Smooth muscle cell (in vitro differentiated cells): Measurements from ENCODE around the gene DEPDC1B. TPM values are rescaled to one million over a fixed set of nuclear protein-coding genes. Genes with fewer than 3 reads are reported as not detected.
A peak's percentile ranks its signal among the peaks of the same experiment; 100 is the strongest.

ENCODE experiments used
- DNase-seq: peaks from one replicate; lab custom pipeline; 2025; ENCODE audit not compliant: unreplicated experiment; lab: John Stamatoyannopoulos, UW
- H2AFZ ChIP-seq: fragments of 200-600 bp; sonication (generic); 2 replicates; pipeline ENCODE4 v1.6.0; 2016; ENCODE audit warnings: antibody characterized with exemption, low read depth, mild to moderate bottlenecking
- H3F3A ChIP-seq: fragments of 200-600 bp; sonication (generic); 2 replicates; pipeline ENCODE4 v1.6.0; 2017; ENCODE audit warnings: antibody characterized with exemption, low read depth
- H3K27ac ChIP-seq: fragments of 200-600 bp; sonication (generic); 2 replicates; pipeline ENCODE4 v1.5.1; 2016; ENCODE audit warnings: low read depth, mild to moderate bottlenecking
- H3K27me3 ChIP-seq: fragments of 200-600 bp; sonication (generic); 2 replicates; pipeline ENCODE4 v1.6.1; 2016; ENCODE audit warnings: low read depth, mild to moderate bottlenecking
- H3K36me3 ChIP-seq: fragments of 200-600 bp; sonication (generic); 2 replicates; pipeline ENCODE4 v1.5.1; 2016; ENCODE audit warnings: low read depth
- H3K4me1 ChIP-seq: fragments of 200-600 bp; sonication (generic); 2 replicates; pipeline ENCODE4 v1.5.1; 2016; ENCODE audit warnings: low read depth
- H3K4me2 ChIP-seq: fragments of 200-600 bp; sonication (generic); 2 replicates; pipeline ENCODE4 v1.6.0; 2016; ENCODE audit warnings: mild to moderate bottlenecking
- H3K4me3 ChIP-seq: fragments of 200-600 bp; sonication (generic); 2 replicates; pipeline ENCODE4 v1.5.1; 2016; ENCODE audit warnings: mild to moderate bottlenecking
- H3K79me2 ChIP-seq: fragments of 200-600 bp; sonication (generic); 2 replicates; pipeline ENCODE4 v1.6.0; 2016; ENCODE audit warnings: low read depth, mild to moderate bottlenecking
- H3K9ac ChIP-seq: fragments of 200-600 bp; sonication (generic); 2 replicates; pipeline ENCODE4 v1.6.0; 2016; ENCODE audit warnings: low read depth
- H3K9me3 ChIP-seq: fragments of 200-600 bp; sonication (generic); replicated peaks from 2 replicates; pipeline ENCODE4 v1.5.1; 2016; ENCODE audit warnings: low read depth
- H4K20me1 ChIP-seq: fragments of 200-600 bp; sonication (generic); 2 replicates; pipeline ENCODE4 v1.6.0; 2016; ENCODE audit warnings: low read depth
- CTCF ChIP-seq: fragments of 200-600 bp; sonication (generic); IDR thresholded peaks from 2 replicates; pipeline ENCODE4 v1.5.1; 2017; ENCODE audit warnings: borderline replicate concordance, mild to moderate bottlenecking, antibody characterized with exemption; ENCODE audit not compliant: insufficient read depth, poor library complexity, severe bottlenecking
- WGBS: methylation state at CpG from one replicate; pipeline ENCODE4 v1.1.7; 2016; ENCODE audit warnings: low lambda C conversion rate; 5-methylcytosine and 5-hydroxymethylcytosine counted together
- polyA plus RNA-seq: library from polyadenylated mRNA; unstranded; fragments of >200 nt; fragmentation: Nextera tagmentation; extraction: Ambion mirVana; gene quantifications from 2 replicates; pipeline ENCODE4 v1.2.1, GENCODE V29; 2016
- total RNA-seq: library from RNA; depleted of rRNA; stranded (reverse); fragments of >200 nt; gene quantifications from 2 replicates; pipeline ENCODE4 v1.2.3, GENCODE V29; 2014

The DEPDC1B gene
- total and polyA plus RNA-seq, 2 experiments from 2014 or later: 2.7 to 5.8 TPM

GRCh38 chr5:60710362-60710761 lies 10.4 kb upstream of the DEPDC1B start:
- Histone ChIP-seq H2AFZ (no peak overlapping the region), H3K36me3 (no peaks in the 10 kb centered on the region), H3K79me2 (no peaks in the 10 kb centered on the region), H3K4me3 (no peak overlapping the region), H3K27me3 (no peaks in the 10 kb centered on the region), H3K9me3 (no peaks in the 10 kb centered on the region), H3K4me2 (no peak overlapping the region), H3F3A (no peaks in the 10 kb centered on the region), H4K20me1 (no peaks in the 10 kb centered on the region), H3K27ac (no peak overlapping the region), H3K9ac (no peak overlapping the region), H3K4me1 (no peaks in the 10 kb centered on the region)
- no peak for TF ChIP-seq CTCF
- 61% methylated on average over 3 of the region's 3 CpGs for WGBS
- no peak for DNase-seq

GRCh38 chr5:60705144-60705543 lies 5.2 kb upstream of the DEPDC1B start:
- H2AFZ ChIP-seq: no peak overlapping the region
- H3K4me1 ChIP-seq: peaks cover 7% of the 10 kb centered on the region
- no peaks in the 10 kb centered on the region for H3K9me3 ChIP-seq
- no peaks in the 10 kb centered on the region for H3K36me3 ChIP-seq
- no peak overlapping the region for H3K4me2 ChIP-seq
- no peak for TF ChIP-seq CTCF
- no peak overlapping the region for H3K27ac ChIP-seq
- H3K27me3 ChIP-seq: no peaks in the 10 kb centered on the region
- no peaks in the 10 kb centered on the region for H4K20me1 ChIP-seq
- H3K4me3 ChIP-seq: no peak overlapping the region
- no peak overlapping the region for H3K9ac ChIP-seq
- H3F3A ChIP-seq: no peaks in the 10 kb centered on the region
- no peaks in the 10 kb centered on the region for H3K79me2 ChIP-seq
- no peak for DNase-seq

GRCh38 chr5:60703944-60704343 lies 4.0 kb upstream of the DEPDC1B start:
- Histone ChIP-seq H3K4me3 (no peak overlapping the region), H3K36me3 (no peaks in the 10 kb centered on the region), H4K20me1 (no peaks in the 10 kb centered on the region), H3K27me3 (no peaks in the 10 kb centered on the region), H3K79me2 (no peaks in the 10 kb centered on the region), H3K27ac (no peak overlapping the region), H3K9me3 (no peaks in the 10 kb centered on the region), H3K9ac (no peak overlapping the region), H2AFZ (no peak overlapping the region), H3K4me2 (no peak overlapping the region), H3F3A (no peaks in the 10 kb centered on the region), H3K4me1 (peaks cover 9% of the 10 kb centered on the region)
- no peak for TF ChIP-seq CTCF
- no peak for DNase-seq
- WGBS: 95% methylated on average over 2 of the region's 2 CpGs

GRCh38 chr5:60701321-60701968 lies 1.5 kb upstream of the DEPDC1B start:
- no peaks in the 10 kb centered on the region for H3F3A ChIP-seq
- no peak overlapping the region for H2AFZ ChIP-seq
- H3K79me2 ChIP-seq: peaks cover 21% of the 10 kb centered on the region
- H4K20me1 ChIP-seq: no peaks in the 10 kb centered on the region
- H3K4me1 ChIP-seq: peaks cover 25% of the 10 kb centered on the region
- no peak overlapping the region for H3K9ac ChIP-seq
- TF ChIP-seq CTCF: no peak
- no peak overlapping the region for H3K4me2 ChIP-seq
- no peaks in the 10 kb centered on the region for H3K9me3 ChIP-seq
- H3K27ac ChIP-seq: peak overlapping the region; percentile 12
- H3K36me3 ChIP-seq: no peaks in the 10 kb centered on the region
- H3K4me3 ChIP-seq: no peak overlapping the region
- WGBS: 82% methylated on average over 8 of the region's 8 CpGs
- no peaks in the 10 kb centered on the region for H3K27me3 ChIP-seq
- DNase-seq: no peak
